ENCODE results near the gene TBC1D13. TPM values are rescaled to one million over a fixed set of nuclear protein-coding genes. Genes with fewer than 3 reads are reported as not detected.

Gene TBC1D13
- 20.2 TPM for polyA plus RNA-seq (2013, experiment 1 of 2)
- polyA plus RNA-seq (2013, experiment 2 of 2) = 21.3 TPM

GRCh38 chr9:128786681-128787601 lies at the start of gene TBC1D13:
Gene TBC1D13, plus strand, starts transcription at chr9:128787253. Its CDS starts 101 bp downstream, at chr9:128787354.
- H3K9ac ChIP-seq (ENCODE audit: low read depth, low read length) = peak within 1 kb of the TSS; percentile 76
- peak within 1 kb of the TSS; percentile 65; the same call in 1 of the 2 replicates for H3K27ac ChIP-seq (ENCODE audit: low read depth, low read length)
- no peaks in the 10 kb centered on the region for H3K9me3 ChIP-seq (ENCODE audit: insufficient read depth, low read depth, low read length)
- WGBS = 9% methylated on average over 64 of the region's 64 CpGs
- peak within 1 kb of the TSS; percentile 99 for H3K4me3 ChIP-seq (ENCODE audit: low read length)
- H3K4me1 ChIP-seq (ENCODE audit: insufficient read depth, low read length) = peaks cover 7% of the 10 kb centered on the region; the same call in 1 of the 2 replicates
- no peaks in the 10 kb centered on the region for H3K27me3 ChIP-seq (ENCODE audit: insufficient read depth, low read length)
- H3K36me3 ChIP-seq (ENCODE audit: insufficient read depth, low read length) = peaks cover 21% of the 10 kb centered on the region

GRCh38 chr9:128742401-128742800 lies 44.7 kb upstream of the TBC1D13 start:
- H3K27ac ChIP-seq (ENCODE audit: low read depth, low read length) = no peak overlapping the region
- no peaks in the 10 kb centered on the region for H3K4me1 ChIP-seq (ENCODE audit: insufficient read depth, low read length)
- H3K27me3 ChIP-seq (ENCODE audit: insufficient read depth, low read length) = no peaks in the 10 kb centered on the region
- 89% methylated on average over 19 of the region's 20 CpGs for WGBS
- no peaks in the 10 kb centered on the region for H3K9me3 ChIP-seq (ENCODE audit: insufficient read depth, low read depth, low read length)
- no peak overlapping the region for H3K9ac ChIP-seq (ENCODE audit: low read depth, low read length)
- H3K36me3 ChIP-seq (ENCODE audit: insufficient read depth, low read length) = peaks cover 4% of the 10 kb centered on the region; the same call in 1 of the 2 replicates
- H3K4me3 ChIP-seq (ENCODE audit: low read length) = no peak overlapping the region

GRCh38 chr9:128743421-128743820 lies 43.6 kb upstream of the TBC1D13 start:
- Histone ChIP-seq H3K9me3 (ENCODE audit: insufficient read depth, low read depth, low read length) (no peaks in the 10 kb centered on the region), H3K36me3 (ENCODE audit: insufficient read depth, low read length) (peaks cover 4% of the 10 kb centered on the region; the same call in 1 of the 2 replicates), H3K4me1 (ENCODE audit: insufficient read depth, low read length) (no peaks in the 10 kb centered on the region), H3K4me3 (ENCODE audit: low read length) (no peak overlapping the region), H3K27ac (ENCODE audit: low read depth, low read length) (no peak overlapping the region), H3K27me3 (ENCODE audit: insufficient read depth, low read length) (no peaks in the 10 kb centered on the region), H3K9ac (ENCODE audit: low read depth, low read length) (no peak overlapping the region)
- WGBS = 89% methylated on average over 1 of the region's 1 CpG

GRCh38 chr9:128747241-128747640 lies 39.8 kb upstream of the TBC1D13 start:
- H3K27me3 ChIP-seq (ENCODE audit: insufficient read depth, low read length) = no peaks in the 10 kb centered on the region
- H3K36me3 ChIP-seq (ENCODE audit: insufficient read depth, low read length) = peaks cover 7% of the 10 kb centered on the region; the same call in 1 of the 2 replicates
- no peaks in the 10 kb centered on the region for H3K9me3 ChIP-seq (ENCODE audit: insufficient read depth, low read depth, low read length)
- no CpG with 5 or more reads among the region's 1 CpG for WGBS
- no peak overlapping the region for H3K4me3 ChIP-seq (ENCODE audit: low read length)
- no peak overlapping the region for H3K9ac ChIP-seq (ENCODE audit: low read depth, low read length)
- no peak overlapping the region for H3K27ac ChIP-seq (ENCODE audit: low read depth, low read length)
- H3K4me1 ChIP-seq (ENCODE audit: insufficient read depth, low read length) = no peaks in the 10 kb centered on the region

- Histone ChIP-seq H3K36me3 (ENCODE audit: insufficient read depth, low read length) (peaks cover 20% of the 10 kb centered on the region), H3K27ac (ENCODE audit: low read depth, low read length) (no peak overlapping the region)
- WGBS = 95% methylated on average over 22 of the region's 22 CpGs
Observed at GRCh38 chr9:128750926-128751595, 36.0 kb upstream of the TBC1D13 start.

GRCh38 chr9:128753627-128754026 lies 33.4 kb upstream of the TBC1D13 start:
- Histone ChIP-seq H3K4me3 (ENCODE audit: low read length) (no peak overlapping the region), H3K27me3 (ENCODE audit: insufficient read depth, low read length) (no peaks in the 10 kb centered on the region), H3K27ac (ENCODE audit: low read depth, low read length) (no peak overlapping the region), H3K9ac (ENCODE audit: low read depth, low read length) (no peak overlapping the region), H3K36me3 (ENCODE audit: insufficient read depth, low read length) (peaks cover 20% of the 10 kb centered on the region), H3K4me1 (ENCODE audit: insufficient read depth, low read length) (no peaks in the 10 kb centered on the region), H3K9me3 (ENCODE audit: insufficient read depth, low read depth, low read length) (no peaks in the 10 kb centered on the region)
- WGBS = 96% methylated on average over 16 of the region's 16 CpGs

More at GRCh38 chr9:128750926-128751595, 36.0 kb upstream of the TBC1D13 start:
- no peaks in the 10 kb centered on the region for H3K27me3 ChIP-seq (ENCODE audit: insufficient read depth, low read length)
- H3K4me1 ChIP-seq (ENCODE audit: insufficient read depth, low read length) = no peaks in the 10 kb centered on the region
- no peak overlapping the region for H3K9ac ChIP-seq (ENCODE audit: low read depth, low read length)
- no peak overlapping the region for H3K4me3 ChIP-seq (ENCODE audit: low read length)
- H3K9me3 ChIP-seq (ENCODE audit: insufficient read depth, low read depth, low read length) = no peaks in the 10 kb centered on the region

GRCh38 chr9:128757602-128758001 lies 29.5 kb upstream of the TBC1D13 start:
- Histone ChIP-seq H3K4me3 (ENCODE audit: low read length) (no peak overlapping the region), H3K4me1 (ENCODE audit: insufficient read depth, low read length) (no peaks in the 10 kb centered on the region), H3K9ac (ENCODE audit: low read depth, low read length) (no peak overlapping the region), H3K27ac (ENCODE audit: low read depth, low read length) (no peak overlapping the region), H3K9me3 (ENCODE audit: insufficient read depth, low read depth, low read length) (no peaks in the 10 kb centered on the region), H3K36me3 (ENCODE audit: insufficient read depth, low read length) (peaks cover 10% of the 10 kb centered on the region), H3K27me3 (ENCODE audit: insufficient read depth, low read length) (no peaks in the 10 kb centered on the region)
- WGBS = 89% methylated on average over 6 of the region's 6 CpGs

GRCh38 chr9:128762671-128763449 lies 24.2 kb upstream of the TBC1D13 start:
- 92% methylated on average over 9 of the region's 9 CpGs for WGBS
- no peaks in the 10 kb centered on the region for H3K36me3 ChIP-seq (ENCODE audit: insufficient read depth, low read length)
- H3K27ac ChIP-seq (ENCODE audit: low read depth, low read length) = no peak overlapping the region
- H3K9ac ChIP-seq (ENCODE audit: low read depth, low read length) = no peak overlapping the region
- H3K4me1 ChIP-seq (ENCODE audit: insufficient read depth, low read length) = peaks cover 7% of the 10 kb centered on the region; the same call in 1 of the 2 replicates
- no peaks in the 10 kb centered on the region for H3K9me3 ChIP-seq (ENCODE audit: insufficient read depth, low read depth, low read length)
- H3K27me3 ChIP-seq (ENCODE audit: insufficient read depth, low read length) = no peaks in the 10 kb centered on the region
- no peak overlapping the region for H3K4me3 ChIP-seq (ENCODE audit: low read length)

GRCh38 chr9:128764361-128764760 lies 22.7 kb upstream of the TBC1D13 start:
- Histone ChIP-seq H3K27me3 (ENCODE audit: insufficient read depth, low read length) (no peaks in the 10 kb centered on the region), H3K9me3 (ENCODE audit: insufficient read depth, low read depth, low read length) (no peaks in the 10 kb centered on the region), H3K4me3 (ENCODE audit: low read length) (no peak overlapping the region), H3K27ac (ENCODE audit: low read depth, low read length) (no peak overlapping the region), H3K36me3 (ENCODE audit: insufficient read depth, low read length) (no peaks in the 10 kb centered on the region), H3K9ac (ENCODE audit: low read depth, low read length) (no peak overlapping the region), H3K4me1 (ENCODE audit: insufficient read depth, low read length) (peaks cover 7% of the 10 kb centered on the region; the same call in 1 of the 2 replicates)
- 89% methylated on average over 6 of the region's 6 CpGs for WGBS

GRCh38 chr9:128765499-128765898 lies 21.6 kb upstream of the TBC1D13 start:
- Histone ChIP-seq H3K9ac (ENCODE audit: low read depth, low read length) (no peak overlapping the region), H3K27ac (ENCODE audit: low read depth, low read length) (no peak overlapping the region), H3K4me1 (ENCODE audit: insufficient read depth, low read length) (peaks cover 7% of the 10 kb centered on the region; the same call in 1 of the 2 replicates), H3K4me3 (ENCODE audit: low read length) (no peak overlapping the region), H3K9me3 (ENCODE audit: insufficient read depth, low read depth, low read length) (no peaks in the 10 kb centered on the region), H3K36me3 (ENCODE audit: insufficient read depth, low read length) (no peaks in the 10 kb centered on the region), H3K27me3 (ENCODE audit: insufficient read depth, low read length) (no peaks in the 10 kb centered on the region)
- WGBS = 85% methylated on average over 3 of the region's 3 CpGs
